Duodenal mucosa (tissue), 2 donors: ENCODE results near the gene CSNK1G2.

Source experiments
- H3K27ac ChIP-seq: one replicate; pipeline ENCODE4 v1.7.0; 2013; ENCODE audit warnings: low read depth, low read length
- H3K27me3 ChIP-seq, 2 donors: one replicate each; pipeline ENCODE4 v1.7.0; 2013; ENCODE audit warnings: low read length in 2 of 2, control low read depth in 1 of 2; ENCODE audit not compliant: insufficient read depth in 2 of 2, control insufficient read depth in 1 of 2
- H3K36me3 ChIP-seq, 2 donors: one replicate each; pipeline ENCODE4 v1.7.0; 2013; ENCODE audit warnings: low read length in 2 of 2, control low read depth in 1 of 2; ENCODE audit not compliant: insufficient read depth in 2 of 2, control insufficient read depth in 1 of 2
- H3K4me1 ChIP-seq, 2 donors: one replicate each; pipeline ENCODE4 v1.7.0; 2013; ENCODE audit warnings: low read length in 2 of 2, control low read depth in 1 of 2; ENCODE audit not compliant: insufficient read depth in 2 of 2, control insufficient read depth in 1 of 2
- H3K4me3 ChIP-seq, 2 donors: one replicate each; pipeline ENCODE4 v1.7.0; 2013; ENCODE audit warnings: low read length in 2 of 2, low read depth in 1 of 2
- H3K9ac ChIP-seq, 2 donors: one replicate each; pipeline ENCODE4 v1.7.0; 2013; ENCODE audit warnings: low read length in 2 of 2, low read depth in 1 of 2
- H3K9me3 ChIP-seq, 2 donors: one replicate each; pipeline ENCODE4 v1.7.0; 2013; ENCODE audit warnings: low read length in 2 of 2, control low read depth in 1 of 2; ENCODE audit not compliant: control insufficient read depth in 1 of 2

Gene CSNK1G2

DNA sequence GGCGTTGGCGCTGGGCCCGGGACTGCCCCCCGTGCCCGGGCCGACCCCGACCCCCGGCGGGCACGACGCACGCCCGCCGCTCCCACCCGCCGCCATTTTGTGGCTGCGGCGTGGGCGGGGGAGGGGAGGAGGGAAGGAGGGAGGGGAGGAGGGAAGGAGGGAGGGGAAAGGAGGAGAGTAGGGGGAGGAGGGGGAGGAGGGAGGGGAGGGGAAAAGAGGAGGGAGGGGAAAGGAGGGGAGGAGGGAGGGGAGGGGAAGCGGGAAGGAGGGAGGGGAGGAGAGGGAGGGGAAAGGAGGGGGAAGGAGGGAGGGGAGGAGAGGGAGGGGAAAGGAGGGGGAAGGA lies 74.6 kb downstream of the CSNK1G2 start, which contains the start of gene BTBD2:
TSS of gene BTBD2 (minus strand) at position 107 of the 343 bp plus-strand sequence. CDS start at position 96, 11 bp downstream.
- Histone ChIP-seq H3K9ac (peak within 1 kb of the TSS; percentile 39 to 47), H3K4me3 (peak within 1 kb of the TSS; percentile 66 to 72), H3K9me3 (no peaks in the 10 kb centered on the region), H3K27ac (no peak within 1 kb of the TSS), H3K4me1 (peaks cover 0 to 9% of the 10 kb centered on the region in 2 donors), H3K27me3 (no peaks in the 10 kb centered on the region), H3K36me3 (no peaks in the 10 kb centered on the region)

GRCh38 chr19:2016041-2016807 lies 75.3 kb downstream of the CSNK1G2 start:
- no peaks in the 10 kb centered on the region for H3K27me3 ChIP-seq
- no peak overlapping the region for H3K9ac ChIP-seq
- H3K4me3 ChIP-seq = peak overlapping the region in 1 of 2 donors; percentile 53
- peaks cover 0 to 9% of the 10 kb centered on the region in 2 donors for H3K4me1 ChIP-seq
- no peaks in the 10 kb centered on the region for H3K9me3 ChIP-seq
- no peak overlapping the region for H3K27ac ChIP-seq
- no peaks in the 10 kb centered on the region for H3K36me3 ChIP-seq

GRCh38 chr19:2018752-2019151 lies 77.8 kb downstream of the CSNK1G2 start:
- peaks cover 0 to 9% of the 10 kb centered on the region in 2 donors for H3K4me1 ChIP-seq
- H3K9ac ChIP-seq = no peak overlapping the region
- H3K27me3 ChIP-seq = no peaks in the 10 kb centered on the region
- H3K36me3 ChIP-seq = no peaks in the 10 kb centered on the region
- H3K9me3 ChIP-seq = no peaks in the 10 kb centered on the region
- H3K4me3 ChIP-seq = no peak overlapping the region
- H3K27ac ChIP-seq = no peak overlapping the region

DNA sequence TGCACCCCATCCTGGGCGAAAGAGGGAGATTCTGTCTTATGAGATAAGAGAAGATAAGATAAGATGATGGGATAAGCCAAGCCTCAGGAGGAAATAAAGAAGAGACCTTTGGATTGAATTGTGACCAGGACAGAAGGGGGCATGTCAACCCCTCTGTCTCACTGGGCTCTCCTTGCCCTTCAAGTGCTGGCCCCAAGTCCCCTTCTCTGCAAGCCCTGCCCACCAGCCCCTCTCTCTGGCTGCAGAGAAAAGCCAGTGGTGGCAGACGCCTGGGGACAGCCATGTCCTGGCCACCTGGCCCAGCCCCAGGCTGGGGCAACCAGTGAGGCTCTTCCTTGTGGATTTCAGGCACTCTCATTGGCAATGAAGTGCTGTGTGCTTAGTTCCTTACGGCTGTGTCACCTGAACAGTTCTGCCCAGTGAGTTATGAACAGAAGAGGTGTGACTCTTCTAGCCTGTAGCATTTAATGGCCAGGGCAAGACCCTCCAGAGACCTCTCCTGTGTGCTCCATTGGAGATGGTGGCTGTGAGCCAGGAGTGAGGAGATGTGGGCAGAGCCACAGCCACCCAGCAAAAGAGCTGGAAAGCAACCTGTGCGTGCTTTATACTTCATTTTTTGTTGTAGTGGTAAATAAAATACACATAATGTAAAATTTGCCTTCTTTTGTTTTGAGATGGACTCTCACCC lies 80.6 kb downstream of the CSNK1G2 start:
- Histone ChIP-seq H3K4me1 (no peaks in the 10 kb centered on the region), H3K9ac (no peak overlapping the region), H3K27me3 (no peaks in the 10 kb centered on the region), H3K36me3 (no peaks in the 10 kb centered on the region), H3K4me3 (no peak overlapping the region), H3K9me3 (no peaks in the 10 kb centered on the region), H3K27ac (no peak overlapping the region)

DNA sequence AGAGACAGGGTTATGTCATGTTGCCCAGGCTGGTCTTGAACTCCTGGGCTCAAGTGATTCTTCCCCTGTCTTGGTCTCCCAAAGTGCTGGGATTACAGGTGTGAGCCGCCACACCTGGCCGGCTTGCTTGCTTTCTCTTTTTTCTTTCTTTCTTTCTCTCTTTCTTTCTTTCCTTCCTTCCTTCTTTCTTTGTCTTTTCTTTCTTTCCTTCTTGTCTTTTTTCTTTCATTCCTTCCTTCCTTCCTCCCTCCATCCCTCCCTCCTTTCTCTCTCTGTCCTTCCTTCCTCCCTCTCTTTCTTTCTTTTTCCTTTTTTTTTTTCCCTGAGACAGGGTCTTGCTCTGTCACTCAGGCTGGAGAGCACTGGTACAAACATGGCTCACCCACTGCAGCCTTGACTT lies 81.3 kb downstream of the CSNK1G2 start:
- H3K9ac ChIP-seq = no peak overlapping the region
- H3K27me3 ChIP-seq = no peaks in the 10 kb centered on the region
- peaks cover 0 to 4% of the 10 kb centered on the region in 2 donors for H3K4me1 ChIP-seq

GRCh38 chr19:2026770-2027169 lies 85.8 kb downstream of the CSNK1G2 start:
- H3K9ac ChIP-seq = no peak overlapping the region
- H3K4me3 ChIP-seq = no peak overlapping the region
- H3K36me3 ChIP-seq = no peaks in the 10 kb centered on the region
- H3K27ac ChIP-seq = no peak overlapping the region
- no peaks in the 10 kb centered on the region for H3K27me3 ChIP-seq
- H3K4me1 ChIP-seq = peaks cover 5 to 7% of the 10 kb centered on the region in 2 donors
- no peaks in the 10 kb centered on the region for H3K9me3 ChIP-seq

More for the DNA sequence above, 81.3 kb downstream of the CSNK1G2 start:
- no peak overlapping the region for H3K27ac ChIP-seq
- H3K4me3 ChIP-seq = no peak overlapping the region
- no peaks in the 10 kb centered on the region for H3K9me3 ChIP-seq
- no peaks in the 10 kb centered on the region for H3K36me3 ChIP-seq

DNA sequence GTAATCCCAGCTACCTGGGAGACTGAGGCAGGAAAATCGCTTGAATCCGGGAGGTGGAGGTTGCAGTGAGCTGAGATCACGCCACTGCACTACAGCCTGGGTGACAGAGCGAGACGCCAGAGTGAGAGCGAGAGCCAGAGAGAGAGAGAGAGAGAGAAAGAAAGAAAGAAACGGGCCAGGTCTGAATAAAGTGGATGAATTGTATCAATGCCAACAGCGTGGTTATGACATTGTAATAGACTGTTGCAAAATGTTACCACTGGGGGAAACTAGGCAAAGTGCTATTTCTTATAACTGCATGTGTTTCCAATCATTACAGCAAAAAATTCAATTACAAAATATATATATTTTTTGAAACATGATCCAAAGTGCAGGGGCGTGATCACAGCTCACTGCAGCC lies 86.4 kb downstream of the CSNK1G2 start:
- Histone ChIP-seq H3K9me3 (no peaks in the 10 kb centered on the region), H3K27me3 (no peaks in the 10 kb centered on the region), H3K4me3 (no peak overlapping the region), H3K9ac (no peak overlapping the region), H3K36me3 (no peaks in the 10 kb centered on the region), H3K27ac (no peak overlapping the region), H3K4me1 (peaks cover 9 to 11% of the 10 kb centered on the region in 2 donors)
